ENCODE measurements around the gene SLC10A6.

SLC10A6 gene

DNA sequence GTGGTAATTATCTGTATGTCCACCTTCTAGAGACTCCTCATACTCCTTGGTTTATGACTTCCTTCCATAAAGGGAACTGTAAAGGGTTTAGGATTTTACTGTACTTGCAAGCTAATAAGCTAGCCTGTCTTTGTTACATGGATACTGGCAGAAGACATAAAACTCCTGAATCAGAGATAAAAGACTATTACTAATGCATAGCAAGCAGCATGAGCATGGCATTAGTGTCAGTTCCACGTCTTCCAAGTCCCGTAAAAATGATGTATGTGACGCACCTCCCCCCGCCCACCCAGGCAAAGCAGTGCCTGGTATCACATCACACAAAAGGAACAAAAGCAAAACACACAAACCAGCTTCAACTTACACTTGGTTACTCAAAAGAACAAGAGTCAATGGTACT is 71.0 kb downstream of the SLC10A6 start:
- DNase-seq (ENCODE audit: low read depth in 2 of 2), result no peak

DNA sequence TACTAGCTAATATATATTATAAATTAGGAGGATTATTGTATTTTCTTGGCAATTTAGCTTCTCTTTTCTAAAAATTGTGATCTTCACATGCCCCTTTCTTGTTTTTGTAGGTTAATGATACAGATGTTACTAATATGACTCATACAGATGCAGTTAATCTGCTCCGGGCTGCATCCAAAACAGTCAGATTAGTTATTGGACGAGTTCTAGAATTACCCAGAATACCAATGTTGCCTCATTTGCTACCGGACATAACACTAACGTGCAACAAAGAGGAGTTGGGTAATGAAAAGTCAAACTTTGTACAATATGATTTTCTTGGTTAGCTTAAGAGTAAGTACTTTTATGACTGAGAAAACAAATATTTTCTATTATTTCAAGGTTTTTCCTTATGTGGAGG is 74.1 kb downstream of the SLC10A6 start:
- no peak for DNase-seq (ENCODE audit: low read depth in 2 of 2)
